Measurements from ENCODE around the gene CAPZB. TPM values are rescaled to one million over a fixed set of nuclear protein-coding genes. Genes with fewer than 3 reads are reported as not detected.

CAPZB gene
- total RNA-seq, 1 donor from 2014 or later: 189 TPM

- Mint-ChIP-seq H3K4me3 (ENCODE audit: low read depth) (no peak overlapping the region), H3K27me3 (no peaks in the 10 kb centered on the region), H3K36me3 (ENCODE audit: insufficient read depth) (peaks cover 1% of the 10 kb centered on the region), H3K4me1 (ENCODE audit: low read depth) (peaks cover 15% of the 10 kb centered on the region), H3K9me3 (ENCODE audit: low read depth) (no peaks in the 10 kb centered on the region), H3K27ac (no peak overlapping the region)
- DNase-seq (ENCODE audit: low spot score, unreplicated experiment): no peak
- TF ChIP-seq, protein P1, sequence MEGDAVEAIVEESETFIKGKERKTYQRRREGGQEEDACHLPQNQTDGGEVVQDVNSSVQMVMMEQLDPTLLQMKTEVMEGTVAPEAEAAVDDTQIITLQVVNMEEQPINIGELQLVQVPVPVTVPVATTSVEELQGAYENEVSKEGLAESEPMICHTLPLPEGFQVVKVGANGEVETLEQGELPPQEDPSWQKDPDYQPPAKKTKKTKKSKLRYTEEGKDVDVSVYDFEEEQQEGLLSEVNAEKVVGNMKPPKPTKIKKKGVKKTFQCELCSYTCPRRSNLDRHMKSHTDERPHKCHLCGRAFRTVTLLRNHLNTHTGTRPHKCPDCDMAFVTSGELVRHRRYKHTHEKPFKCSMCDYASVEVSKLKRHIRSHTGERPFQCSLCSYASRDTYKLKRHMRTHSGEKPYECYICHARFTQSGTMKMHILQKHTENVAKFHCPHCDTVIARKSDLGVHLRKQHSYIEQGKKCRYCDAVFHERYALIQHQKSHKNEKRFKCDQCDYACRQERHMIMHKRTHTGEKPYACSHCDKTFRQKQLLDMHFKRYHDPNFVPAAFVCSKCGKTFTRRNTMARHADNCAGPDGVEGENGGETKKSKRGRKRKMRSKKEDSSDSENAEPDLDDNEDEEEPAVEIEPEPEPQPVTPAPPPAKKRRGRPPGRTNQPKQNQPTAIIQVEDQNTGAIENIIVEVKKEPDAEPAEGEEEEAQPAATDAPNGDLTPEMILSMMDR (IDR thresholded peaks at IDR 0.05; ENCODE audit: unreplicated experiment): no peak
These were observed 171.1 kb downstream of the CAPZB start for GRCh38 chr1:19313961-19314882.

DNA sequence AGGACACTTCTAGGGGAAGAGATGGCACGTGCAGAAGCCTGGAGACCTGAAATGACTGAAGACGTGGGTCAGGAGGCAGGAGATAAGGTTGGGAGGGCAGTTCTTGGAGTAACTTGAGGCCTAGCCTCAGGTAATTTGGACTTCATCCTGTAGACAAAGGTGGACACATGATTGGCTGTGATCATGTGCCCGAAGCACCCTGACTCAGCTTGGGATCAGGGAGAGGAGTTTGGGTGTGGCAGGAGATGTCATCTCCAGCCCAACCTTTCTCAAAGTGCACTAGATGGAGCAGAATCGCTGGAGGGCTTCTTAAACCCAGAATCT lies 171.7 kb downstream of the CAPZB start:
- DNase-seq (ENCODE audit: low spot score, unreplicated experiment): no peak
- peaks cover 15% of the 10 kb centered on the region for H3K4me1 Mint-ChIP-seq (ENCODE audit: low read depth)
- no peaks in the 10 kb centered on the region for H3K27me3 Mint-ChIP-seq
- peaks cover 5% of the 10 kb centered on the region for H3K36me3 Mint-ChIP-seq (ENCODE audit: insufficient read depth)
- peak overlapping the region; percentile 83 for H3K4me3 Mint-ChIP-seq (ENCODE audit: low read depth)
- TF ChIP-seq, protein P1 (IDR thresholded peaks at IDR 0.05; ENCODE audit: unreplicated experiment): no peak
- H3K27ac Mint-ChIP-seq: peak overlapping the region; percentile 15
- no peaks in the 10 kb centered on the region for H3K9me3 Mint-ChIP-seq (ENCODE audit: low read depth)

DNA sequence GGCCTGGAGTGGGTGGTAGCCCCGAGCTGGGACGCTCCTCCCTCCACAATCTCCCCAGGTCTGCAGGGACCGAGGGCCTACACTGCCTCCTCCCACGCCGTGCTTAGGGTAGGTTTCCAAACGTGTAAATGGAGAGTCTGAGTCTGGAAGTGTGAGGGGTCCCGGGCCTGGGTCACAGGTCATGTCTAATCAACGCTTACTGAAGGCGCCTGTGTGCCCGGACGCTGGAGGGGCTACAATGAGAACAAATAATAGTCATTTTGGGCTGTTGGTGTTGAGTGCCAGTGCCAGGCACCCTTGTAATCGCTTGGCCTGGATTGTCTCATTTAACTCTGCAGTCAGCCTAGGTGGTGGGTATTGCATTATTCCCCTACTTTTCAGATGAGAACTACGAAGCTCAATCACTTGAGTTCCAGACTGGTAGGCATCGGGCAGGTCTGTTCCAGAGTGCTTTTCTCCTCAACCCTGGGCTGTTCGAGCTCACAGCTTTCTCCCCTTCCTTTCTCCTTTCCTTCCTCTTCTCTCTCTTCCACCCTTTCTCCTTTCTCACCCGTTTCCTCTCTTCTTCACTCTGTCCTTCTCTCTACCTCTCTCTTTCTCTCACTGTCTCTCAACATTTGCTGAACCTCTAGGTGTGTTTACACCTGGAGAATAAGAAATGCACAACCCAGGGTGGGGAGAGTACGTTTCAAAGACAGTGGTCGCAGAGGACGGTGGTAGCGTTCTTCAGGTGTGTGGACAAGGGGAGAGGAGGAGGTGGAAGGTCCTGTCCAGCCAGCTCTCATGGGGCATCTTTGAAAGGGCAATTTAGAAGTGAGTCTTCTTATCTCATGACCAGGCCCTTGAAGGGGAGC lies 172.3 kb downstream of the CAPZB start:
- H3K36me3 Mint-ChIP-seq (ENCODE audit: insufficient read depth): peaks cover 4% of the 10 kb centered on the region

DNA sequence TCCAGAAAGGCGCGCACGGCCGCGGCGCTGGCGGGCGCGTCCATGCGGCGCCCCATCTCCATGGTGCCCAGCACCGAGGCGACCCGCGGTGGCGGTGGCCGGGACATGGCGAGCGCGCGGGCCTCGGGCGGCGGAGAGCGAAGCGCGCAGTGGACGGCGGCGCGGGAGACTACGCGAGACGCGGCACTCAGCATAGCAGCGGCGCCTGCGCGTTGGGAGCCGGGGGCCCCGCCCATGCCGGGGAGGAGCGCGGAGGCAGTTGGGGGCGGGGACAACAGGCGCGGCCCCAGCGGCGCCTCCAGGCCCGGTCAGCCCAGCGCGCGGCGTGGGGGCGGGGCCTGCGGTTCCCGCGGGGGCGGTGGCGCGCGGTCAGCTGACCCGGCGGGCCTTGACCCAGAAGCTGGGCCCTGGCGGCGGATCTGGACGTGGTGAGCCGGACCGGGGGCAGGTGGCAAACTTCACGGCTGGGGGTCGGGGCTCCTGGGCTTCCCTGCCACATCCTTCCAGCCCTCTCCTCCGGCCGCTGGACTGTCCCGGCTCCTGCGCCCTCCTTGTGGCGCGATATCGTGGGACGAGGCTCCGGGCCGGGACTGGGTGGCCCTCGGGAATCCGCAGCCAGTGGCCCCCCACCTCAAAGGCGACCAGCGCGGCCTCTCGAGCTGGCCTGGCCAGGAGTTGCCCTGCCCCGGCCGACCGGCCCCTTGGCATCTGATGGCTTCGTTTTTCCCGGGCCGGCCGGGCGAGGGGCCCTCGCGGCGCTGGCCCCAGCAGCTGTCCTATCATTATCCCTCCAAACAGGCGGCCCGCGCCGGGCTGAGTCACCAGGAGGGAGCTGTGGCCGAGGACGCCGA lies 173.2 kb downstream of the CAPZB start, which contains the start of the genes AKR7A2 and SLC66A1:
AKR7A2 (minus strand) TSS at position 214 of the 851 bp plus-strand sequence; CDS start at position 194, 20 bp downstream.
SLC66A1 (plus strand) TSS at position 396 of the 851 bp plus-strand sequence. CDS start 5,352 bp downstream, outside the sequence.
- H3K27me3 Mint-ChIP-seq: no peaks in the 10 kb centered on the region
- peak within 1 kb of the TSS; percentile 88 for H3K4me3 Mint-ChIP-seq (ENCODE audit: low read depth)
- peaks cover 9% of the 10 kb centered on the region for H3K36me3 Mint-ChIP-seq (ENCODE audit: insufficient read depth)
- peaks cover 15% of the 10 kb centered on the region for H3K4me1 Mint-ChIP-seq (ENCODE audit: low read depth)
- peak; percentile 84 for DNase-seq (ENCODE audit: low spot score, unreplicated experiment)
- peak within 1 kb of the TSS; percentile 89 for H3K27ac Mint-ChIP-seq
- TF ChIP-seq, protein P1 (IDR thresholded peaks at IDR 0.05; ENCODE audit: unreplicated experiment): no peak
- no peaks in the 10 kb centered on the region for H3K9me3 Mint-ChIP-seq (ENCODE audit: low read depth)

More for the DNA sequence above, 172.3 kb downstream of the CAPZB start:
- H3K4me3 Mint-ChIP-seq (ENCODE audit: low read depth): peak overlapping the region; percentile 83
- DNase-seq (ENCODE audit: low spot score, unreplicated experiment): no peak
- peaks cover 15% of the 10 kb centered on the region for H3K4me1 Mint-ChIP-seq (ENCODE audit: low read depth)
- no peaks in the 10 kb centered on the region for H3K9me3 Mint-ChIP-seq (ENCODE audit: low read depth)
- H3K27ac Mint-ChIP-seq: peak overlapping the region; percentile 89
- H3K27me3 Mint-ChIP-seq: no peaks in the 10 kb centered on the region
- TF ChIP-seq, protein P1 (IDR thresholded peaks at IDR 0.05; ENCODE audit: unreplicated experiment): no peak

Data from progenitor cell of endocrine pancreas (in vitro differentiated cells).